Skeletal muscle tissue (tissue), 4 donors: ENCODE measurements around the gene MAML1. TPM values are rescaled to one million over a fixed set of nuclear protein-coding genes. Genes with fewer than 3 reads are reported as not detected.

Source experiments
- H3K27ac ChIP-seq: one replicate; pipeline ENCODE4 v1.7.0; 2013; ENCODE audit warnings: mild to moderate bottlenecking, low read depth, low read length, inconsistent platforms
- H3K27me3 ChIP-seq, 3 donors: one replicate each; pipeline ENCODE4 v1.7.0; 2013; ENCODE audit warnings: low read length in 3 of 3; ENCODE audit not compliant: control insufficient read depth in 3 of 3, insufficient read depth in 3 of 3
- H3K36me3 ChIP-seq, 3 donors: one replicate each; pipeline ENCODE4 v1.7.0; 2013; ENCODE audit warnings: low read length in 3 of 3; ENCODE audit not compliant: control insufficient read depth in 3 of 3, insufficient read depth in 3 of 3
- H3K4me1 ChIP-seq, 3 donors: one replicate each; pipeline ENCODE4 v1.7.0; 2013; ENCODE audit warnings: low read length in 3 of 3, mild to moderate bottlenecking in 3 of 3; ENCODE audit not compliant: control insufficient read depth in 3 of 3, insufficient read depth in 3 of 3
- H3K4me3 ChIP-seq, 3 donors: one replicate each; pipeline ENCODE4 v1.7.0; 2013; ENCODE audit warnings: low read length in 3 of 3
- H3K9ac ChIP-seq, 3 donors: one replicate each; pipeline ENCODE4 v1.7.0; 2013; ENCODE audit warnings: low read length in 3 of 3, mild to moderate bottlenecking in 3 of 3, moderate library complexity in 2 of 3, low read depth in 1 of 3
- H3K9me3 ChIP-seq, 3 donors: one replicate each; pipeline ENCODE4 v1.7.0; 2013; ENCODE audit warnings: low read length in 3 of 3; ENCODE audit not compliant: control insufficient read depth in 3 of 3
- total RNA-seq: library from RNA; depleted of rRNA; stranded (reverse); fragments of >200 nt; gene quantifications from one replicate; pipeline ENCODE4 v1.2.3, GENCODE V29; 2014
- donor health status: Osteomylitis.

Gene MAML1
- total RNA-seq, 1 donor from 2014 or later, result 7.8 TPM

DNA sequence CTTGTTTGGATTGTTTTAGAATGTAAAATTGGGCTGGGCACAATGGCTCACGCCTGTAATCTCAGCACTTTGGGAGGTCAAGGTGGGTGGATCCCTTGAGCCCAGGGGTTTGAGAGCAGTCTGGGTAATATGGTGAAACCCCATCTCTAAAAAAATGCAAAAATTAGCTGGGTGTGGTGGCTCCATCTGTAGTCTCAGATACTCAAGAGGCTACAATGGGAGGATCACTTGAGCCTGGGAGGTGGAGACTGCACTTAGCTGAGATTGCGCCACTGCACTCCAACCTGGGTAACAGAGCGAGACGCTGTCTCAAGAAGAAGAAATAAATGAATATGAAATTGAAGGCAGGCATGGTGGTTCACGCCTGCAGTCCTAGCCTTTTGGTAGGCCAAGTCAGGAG, 21.3 kb downstream of the MAML1 start:
- Histone ChIP-seq H3K9me3 (no peaks in the 10 kb centered on the region), H3K9ac (peak overlapping the region in 1 of 3 donors; percentile 33), H3K27me3 (no peaks in the 10 kb centered on the region), H3K4me3 (no peak overlapping the region), H3K27ac (no peak overlapping the region), H3K4me1 (peaks cover 4 to 18% (median 17%) of the 10 kb centered on the region in 3 donors), H3K36me3 (peaks cover 2 to 7% (median 4%) of the 10 kb centered on the region in 3 donors)

DNA sequence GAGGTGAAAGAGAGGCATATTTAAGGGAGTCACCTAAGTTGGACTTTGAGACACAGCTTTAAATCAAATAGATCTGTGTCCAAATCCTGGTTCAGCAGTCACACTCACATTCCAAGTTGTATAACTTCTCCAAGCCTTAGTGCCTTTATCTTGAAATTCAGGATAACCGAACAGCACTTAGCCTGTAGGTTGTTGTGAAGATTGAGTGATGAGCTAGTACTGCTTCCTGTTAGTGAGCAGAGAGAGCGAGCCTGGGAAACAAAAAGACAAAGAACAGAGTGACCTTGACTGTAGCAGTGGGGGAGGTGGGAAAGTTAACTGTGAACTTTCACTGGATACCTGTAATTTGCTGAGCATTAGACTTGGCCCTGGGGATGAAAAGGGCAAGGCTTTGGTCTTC, 22.4 kb downstream of the MAML1 start:
- Histone ChIP-seq H3K27ac (no peak overlapping the region), H3K4me1 (peaks cover 10 to 29% (median 19%) of the 10 kb centered on the region in 3 donors)

DNA sequence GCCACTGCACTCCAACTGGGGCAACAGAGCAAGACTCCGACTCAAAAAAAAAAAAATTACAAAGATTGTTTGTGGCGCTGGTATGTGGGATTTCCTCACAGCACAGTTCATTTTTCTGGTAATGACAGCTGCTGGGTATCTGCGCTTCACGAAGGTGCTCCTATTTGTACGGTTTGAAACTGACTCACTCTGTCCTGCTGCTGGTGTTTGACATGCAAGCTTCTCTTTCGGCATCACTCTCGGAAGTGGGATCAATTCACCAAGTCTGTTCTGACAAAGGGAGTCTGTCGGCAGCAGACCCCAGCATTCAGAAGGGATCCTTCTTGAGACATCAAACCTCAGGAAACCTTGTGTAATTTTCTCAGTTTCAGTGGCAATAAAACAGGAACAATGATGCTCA, 26.3 kb downstream of the MAML1 start:
- Histone ChIP-seq H3K4me1 (peaks cover 39 to 59% (median 46%) of the 10 kb centered on the region in 3 donors), H3K4me3 (no peak overlapping the region), H3K9ac (no peak overlapping the region), H3K9me3 (no peaks in the 10 kb centered on the region), H3K36me3 (no peaks in the 10 kb centered on the region), H3K27ac (no peak overlapping the region), H3K27me3 (no peaks in the 10 kb centered on the region)

More for the DNA sequence above, 22.4 kb downstream of the MAML1 start:
- Histone ChIP-seq H3K9ac (peak overlapping the region in 1 of 3 donors; percentile 13), H3K4me3 (no peak overlapping the region), H3K27me3 (no peaks in the 10 kb centered on the region), H3K9me3 (no peaks in the 10 kb centered on the region), H3K36me3 (peaks cover 0 to 2% (median 1%) of the 10 kb centered on the region in 3 donors)

DNA sequence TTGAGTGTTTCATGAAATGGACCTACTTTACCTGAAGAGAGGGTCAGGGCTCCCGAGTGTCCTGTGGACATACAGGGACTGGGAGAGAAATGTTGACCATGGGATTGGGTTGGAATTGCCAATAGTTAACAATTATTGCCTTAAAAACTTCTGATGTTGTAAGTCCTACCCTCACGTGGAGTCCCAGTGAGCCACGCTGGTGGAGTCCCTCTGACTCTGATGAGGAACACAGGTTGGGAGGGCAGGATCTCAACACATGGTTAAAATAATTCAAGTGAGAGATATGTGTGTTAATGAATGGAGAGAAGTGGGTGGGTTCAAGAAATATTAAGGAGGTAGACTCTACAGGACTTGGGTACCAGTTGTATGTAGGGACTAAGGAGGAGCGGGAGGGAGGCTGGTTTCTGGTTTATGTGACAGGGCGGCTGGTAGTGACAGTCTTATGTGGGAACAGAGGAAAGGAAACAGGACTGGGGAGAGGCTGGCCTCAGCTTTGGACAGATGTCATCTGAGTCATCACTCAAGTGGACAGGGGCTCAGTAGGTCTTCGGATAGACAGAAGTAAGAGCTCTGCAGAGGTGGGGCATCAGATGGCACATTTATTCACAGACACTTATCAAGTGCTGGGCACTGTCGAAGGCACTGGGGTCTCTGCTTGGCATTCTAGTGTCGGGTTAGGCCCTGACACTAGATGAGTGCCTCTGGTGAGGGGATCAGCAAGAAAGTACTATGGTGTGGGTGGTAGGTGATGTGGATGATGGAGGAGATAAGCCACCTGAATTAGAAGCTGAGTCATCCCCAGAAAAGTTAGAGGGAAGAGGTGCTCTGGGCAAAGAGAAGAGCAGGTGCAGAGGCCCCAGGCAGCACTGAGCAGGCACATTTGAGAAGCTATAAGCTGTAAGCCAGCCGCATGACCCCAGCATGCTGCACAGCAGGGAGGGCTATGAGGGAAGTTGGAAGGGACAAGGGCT, 27.2 kb downstream of the MAML1 start:
- Histone ChIP-seq H3K36me3 (no peaks in the 10 kb centered on the region), H3K9ac (no peak overlapping the region), H3K4me1 (peaks cover 37 to 52% (median 37%) of the 10 kb centered on the region in 3 donors), H3K4me3 (no peak overlapping the region), H3K27ac (peak overlapping the region; percentile 26), H3K9me3 (no peaks in the 10 kb centered on the region), H3K27me3 (no peaks in the 10 kb centered on the region)

DNA sequence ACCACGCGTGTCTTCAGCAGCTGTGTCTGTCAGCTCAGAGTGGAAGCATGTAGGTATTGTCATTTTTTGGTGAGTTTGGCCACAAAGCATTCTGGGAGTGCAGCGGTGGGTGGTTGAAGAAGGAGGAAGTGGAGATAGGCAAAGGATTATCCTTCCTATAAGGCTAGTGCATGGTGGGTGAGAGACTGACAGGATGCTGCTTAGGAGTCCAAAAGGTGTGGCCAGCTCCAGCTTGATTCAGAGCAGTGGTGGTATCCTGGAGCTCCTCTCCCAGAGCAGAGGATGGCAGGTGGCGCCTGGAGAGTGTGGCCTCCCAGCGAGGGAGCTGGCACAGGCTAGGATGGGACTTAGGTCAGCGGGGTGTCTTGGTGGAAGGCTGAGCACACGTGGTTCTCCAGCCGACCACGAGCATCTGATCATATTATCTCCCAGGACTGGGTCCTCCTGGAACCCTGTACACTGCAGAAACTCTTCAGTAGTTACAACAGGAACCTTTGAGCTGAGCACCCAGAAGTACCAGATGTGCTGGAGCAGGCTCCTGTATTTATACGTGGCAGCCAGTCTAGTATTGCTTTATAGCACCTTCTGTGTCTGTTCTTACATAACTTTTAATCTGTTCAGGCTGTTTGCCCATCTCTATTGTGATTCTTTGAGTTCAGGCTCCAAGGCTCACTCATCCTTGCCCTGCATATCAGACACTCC, 29.6 kb downstream of the MAML1 start:
- H3K27me3 ChIP-seq, result no peaks in the 10 kb centered on the region
- peak overlapping the region in 1 of 3 donors; percentile 17 for H3K9ac ChIP-seq
- peaks cover 11 to 17% (median 13%) of the 10 kb centered on the region in 3 donors for H3K36me3 ChIP-seq
- H3K9me3 ChIP-seq, result no peaks in the 10 kb centered on the region
- H3K27ac ChIP-seq, result peak overlapping the region; percentile 2
- H3K4me1 ChIP-seq, result peaks cover 50 to 62% (median 53%) of the 10 kb centered on the region in 3 donors
- no peak overlapping the region for H3K4me3 ChIP-seq

DNA sequence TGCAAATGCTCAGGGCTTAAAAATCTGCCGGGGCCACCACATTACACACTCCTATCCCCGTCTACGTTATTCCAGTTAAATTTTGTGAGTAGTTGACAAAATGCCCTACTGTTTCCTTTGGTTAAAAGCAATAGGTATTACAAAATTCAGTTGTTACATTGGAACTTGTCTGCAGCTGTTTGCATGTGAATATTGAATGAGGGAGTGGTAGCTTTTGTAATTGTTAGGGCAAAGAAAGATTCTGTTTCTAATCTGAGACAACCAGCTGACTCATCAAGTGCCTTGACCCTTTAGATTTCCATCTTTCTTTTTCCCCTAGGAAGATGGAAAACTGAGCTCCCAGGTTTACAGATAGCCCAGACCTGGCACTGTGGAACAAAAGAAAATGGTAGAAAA, 30.2 kb downstream of the MAML1 start:
- peak overlapping the region; percentile 2 for H3K27ac ChIP-seq
- no peaks in the 10 kb centered on the region for H3K27me3 ChIP-seq
- peaks cover 11 to 20% (median 13%) of the 10 kb centered on the region in 3 donors for H3K36me3 ChIP-seq
- peak overlapping the region in 1 of 3 donors; percentile 17 for H3K9ac ChIP-seq
- peaks cover 50 to 62% (median 53%) of the 10 kb centered on the region in 3 donors for H3K4me1 ChIP-seq
- no peak overlapping the region for H3K4me3 ChIP-seq
- H3K9me3 ChIP-seq, result no peaks in the 10 kb centered on the region

DNA sequence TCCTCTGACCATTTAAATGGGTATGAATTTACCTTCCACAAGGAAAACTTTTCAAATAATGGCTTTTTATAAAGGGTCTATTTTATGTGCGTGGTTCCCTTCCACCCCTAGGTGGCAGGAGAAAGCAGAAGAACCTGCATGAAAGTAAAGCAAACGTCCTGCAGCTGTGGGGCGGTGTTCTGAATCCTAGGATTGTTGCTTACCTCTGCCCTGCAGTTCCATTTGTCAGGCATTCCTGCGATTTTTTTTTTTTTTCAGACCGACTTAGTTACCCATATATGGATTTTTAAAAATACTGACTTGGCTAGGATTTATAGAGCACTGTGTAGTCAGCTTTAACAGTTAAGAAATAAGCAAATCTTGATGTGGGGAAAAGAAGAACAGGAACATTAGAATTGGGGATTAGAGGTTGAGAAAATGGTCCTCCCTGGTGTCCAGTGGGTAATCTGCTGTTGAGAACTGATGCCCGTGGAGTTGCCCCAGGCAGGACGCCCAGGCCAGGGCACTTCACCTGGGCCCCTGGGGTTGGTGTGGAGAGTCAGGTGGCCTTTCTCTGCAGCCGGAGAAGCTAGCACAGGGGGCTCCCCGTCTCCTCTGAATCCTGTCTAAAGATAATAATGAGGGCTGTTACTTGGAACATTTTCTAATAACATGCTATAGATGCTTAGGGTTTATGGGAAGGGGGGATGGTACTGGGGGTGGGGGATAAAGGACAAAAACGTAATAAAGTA, 30.8 kb downstream of the MAML1 start:
- peaks cover 50 to 62% (median 53%) of the 10 kb centered on the region in 3 donors for H3K4me1 ChIP-seq
- H3K27ac ChIP-seq, result no peak overlapping the region
- H3K9me3 ChIP-seq, result no peaks in the 10 kb centered on the region
- H3K27me3 ChIP-seq, result no peaks in the 10 kb centered on the region
- no peak overlapping the region for H3K4me3 ChIP-seq
- peak overlapping the region in 1 of 3 donors; percentile 41 for H3K9ac ChIP-seq
- H3K36me3 ChIP-seq, result peaks cover 11 to 20% (median 13%) of the 10 kb centered on the region in 3 donors

DNA sequence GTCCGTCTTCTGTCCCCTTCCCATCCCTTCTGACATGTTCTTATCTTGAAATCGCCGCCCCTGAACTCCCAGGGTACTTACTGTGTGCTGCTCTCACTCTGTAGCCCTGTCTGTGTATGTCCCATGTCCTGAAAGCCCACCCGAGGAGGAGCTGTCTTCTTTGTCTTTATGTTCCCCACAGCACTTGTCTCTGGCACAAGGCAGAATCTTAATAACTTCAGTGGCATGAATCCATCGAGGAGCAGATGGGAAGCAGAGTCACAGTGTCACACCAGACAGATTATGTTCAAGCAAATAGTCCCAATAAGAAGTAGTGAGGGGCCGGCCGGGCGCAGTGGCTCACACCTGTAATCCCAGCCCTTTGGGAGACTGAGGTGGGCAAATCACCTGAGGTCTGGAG, 31.4 kb downstream of the MAML1 start:
- H3K27me3 ChIP-seq, result no peaks in the 10 kb centered on the region
- peaks cover 15 to 22% (median 17%) of the 10 kb centered on the region in 3 donors for H3K36me3 ChIP-seq
- H3K9ac ChIP-seq, result no peak overlapping the region
- no peak overlapping the region for H3K27ac ChIP-seq
- peaks cover 50 to 59% (median 53%) of the 10 kb centered on the region in 3 donors for H3K4me1 ChIP-seq
- no peak overlapping the region for H3K4me3 ChIP-seq
- H3K9me3 ChIP-seq, result no peaks in the 10 kb centered on the region

DNA sequence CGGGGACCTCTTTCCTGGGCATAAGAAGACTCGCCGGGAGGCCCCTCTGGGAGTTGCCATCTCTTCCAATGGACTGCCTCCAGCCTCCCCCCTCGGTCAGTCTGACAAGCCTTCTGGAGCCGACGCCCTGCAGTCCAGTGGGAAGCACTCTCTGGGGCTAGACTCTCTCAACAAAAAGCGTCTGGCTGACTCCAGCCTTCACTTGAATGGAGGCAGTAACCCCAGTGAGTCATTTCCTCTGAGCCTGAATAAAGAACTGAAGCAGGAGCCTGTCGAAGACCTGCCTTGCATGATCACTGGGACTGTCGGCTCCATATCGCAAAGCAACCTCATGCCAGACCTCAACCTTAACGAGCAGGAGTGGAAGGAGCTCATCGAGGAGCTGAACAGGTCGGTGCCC, 32.8 kb downstream of the MAML1 start:
- peaks cover 43 to 46% (median 44%) of the 10 kb centered on the region in 3 donors for H3K4me1 ChIP-seq
- no peak overlapping the region for H3K9ac ChIP-seq
- H3K27me3 ChIP-seq, result no peaks in the 10 kb centered on the region
- H3K9me3 ChIP-seq, result no peaks in the 10 kb centered on the region
- peak overlapping the region; percentile 31 for H3K27ac ChIP-seq
- H3K36me3 ChIP-seq, result peaks cover 25 to 33% (median 30%) of the 10 kb centered on the region in 3 donors
- H3K4me3 ChIP-seq, result no peak overlapping the region
